ENCODE data around the gene TMEM132E. TPM values are rescaled to one million over a fixed set of nuclear protein-coding genes. Genes with fewer than 3 reads are reported as not detected.

The TMEM132E gene
- total RNA-seq, 1 donor, result under 0.01 TPM

DNA sequence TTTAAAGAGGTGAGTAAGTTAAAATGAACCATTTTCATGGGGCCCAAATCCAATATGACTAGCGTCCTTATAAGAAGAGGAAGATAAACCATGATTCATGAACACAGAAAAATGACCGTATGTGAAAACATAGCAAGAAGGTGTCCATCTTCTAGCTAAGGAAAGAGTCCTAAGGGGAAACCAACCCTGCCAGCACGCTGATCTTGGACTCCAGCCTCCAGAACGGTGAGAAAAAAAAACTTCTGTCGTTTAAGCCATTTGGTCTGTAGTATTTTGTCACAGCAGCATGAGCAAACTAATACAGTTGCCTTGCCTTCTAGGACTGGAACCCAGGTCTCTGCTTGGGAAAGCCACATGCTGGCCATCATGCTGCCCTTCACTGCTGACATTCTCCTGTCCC, 4.2 kb upstream of the TMEM132E start:
- TF ChIP-seq, protein P1, sequence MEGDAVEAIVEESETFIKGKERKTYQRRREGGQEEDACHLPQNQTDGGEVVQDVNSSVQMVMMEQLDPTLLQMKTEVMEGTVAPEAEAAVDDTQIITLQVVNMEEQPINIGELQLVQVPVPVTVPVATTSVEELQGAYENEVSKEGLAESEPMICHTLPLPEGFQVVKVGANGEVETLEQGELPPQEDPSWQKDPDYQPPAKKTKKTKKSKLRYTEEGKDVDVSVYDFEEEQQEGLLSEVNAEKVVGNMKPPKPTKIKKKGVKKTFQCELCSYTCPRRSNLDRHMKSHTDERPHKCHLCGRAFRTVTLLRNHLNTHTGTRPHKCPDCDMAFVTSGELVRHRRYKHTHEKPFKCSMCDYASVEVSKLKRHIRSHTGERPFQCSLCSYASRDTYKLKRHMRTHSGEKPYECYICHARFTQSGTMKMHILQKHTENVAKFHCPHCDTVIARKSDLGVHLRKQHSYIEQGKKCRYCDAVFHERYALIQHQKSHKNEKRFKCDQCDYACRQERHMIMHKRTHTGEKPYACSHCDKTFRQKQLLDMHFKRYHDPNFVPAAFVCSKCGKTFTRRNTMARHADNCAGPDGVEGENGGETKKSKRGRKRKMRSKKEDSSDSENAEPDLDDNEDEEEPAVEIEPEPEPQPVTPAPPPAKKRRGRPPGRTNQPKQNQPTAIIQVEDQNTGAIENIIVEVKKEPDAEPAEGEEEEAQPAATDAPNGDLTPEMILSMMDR (IDR thresholded peaks at IDR 0.05; ENCODE audit: insufficient read depth, low read length), result no peak
- no peak for DNase-seq (ENCODE audit: low read depth)
- H3K4me3 ChIP-seq (ENCODE audit: low read depth, low read length), result no peak overlapping the region

DNA sequence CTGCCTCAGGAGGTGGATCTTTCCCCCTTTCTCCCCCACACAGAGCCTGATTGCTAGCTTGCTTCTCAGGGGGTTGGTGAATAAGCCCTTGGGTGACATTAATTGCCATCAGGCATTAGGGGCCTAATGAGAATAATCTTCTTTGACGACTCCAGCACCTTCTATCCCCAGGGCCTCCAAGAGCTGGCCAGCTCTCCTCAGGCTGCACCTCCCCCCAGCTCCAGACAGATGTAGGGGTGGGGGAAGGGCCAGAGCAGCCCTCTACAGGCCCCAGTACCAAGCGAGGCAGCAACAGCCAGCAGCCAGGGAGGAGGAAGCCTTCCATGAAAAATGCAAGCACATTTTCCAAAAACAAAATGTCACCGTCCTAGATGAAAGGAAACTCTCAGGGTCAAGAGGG, 1.4 kb upstream of the TMEM132E start:
- H3K4me3 ChIP-seq (ENCODE audit: low read depth, low read length), result no peak overlapping the region
- TF ChIP-seq, protein P1 (IDR thresholded peaks at IDR 0.05; ENCODE audit: insufficient read depth, low read length), result no peak
- no peak for DNase-seq (ENCODE audit: low read depth)

DNA sequence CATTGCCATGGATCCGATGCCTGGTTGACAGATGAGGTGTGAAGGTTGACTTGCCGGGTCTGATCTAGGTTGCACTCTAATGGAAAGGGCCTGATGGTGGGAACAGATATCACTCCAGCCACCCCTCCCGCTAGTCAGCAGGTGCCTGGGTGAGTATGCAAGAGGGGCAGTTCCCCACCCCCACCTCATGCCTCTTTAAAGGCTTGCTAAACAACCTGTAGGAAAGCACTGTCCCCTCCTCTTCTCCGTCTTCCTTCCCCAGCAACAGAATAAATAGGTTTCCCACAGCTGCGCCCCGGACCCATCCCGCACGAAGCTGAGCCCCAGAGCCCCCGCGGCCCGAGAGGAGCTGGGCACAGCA, 746 bp upstream of the TMEM132E start:
- TF ChIP-seq, protein P1 (IDR thresholded peaks at IDR 0.05; ENCODE audit: insufficient read depth, low read length), result no peak
- no peak overlapping the region for H3K4me3 ChIP-seq (ENCODE audit: low read depth, low read length)
- no peak for DNase-seq (ENCODE audit: low read depth)

DNA sequence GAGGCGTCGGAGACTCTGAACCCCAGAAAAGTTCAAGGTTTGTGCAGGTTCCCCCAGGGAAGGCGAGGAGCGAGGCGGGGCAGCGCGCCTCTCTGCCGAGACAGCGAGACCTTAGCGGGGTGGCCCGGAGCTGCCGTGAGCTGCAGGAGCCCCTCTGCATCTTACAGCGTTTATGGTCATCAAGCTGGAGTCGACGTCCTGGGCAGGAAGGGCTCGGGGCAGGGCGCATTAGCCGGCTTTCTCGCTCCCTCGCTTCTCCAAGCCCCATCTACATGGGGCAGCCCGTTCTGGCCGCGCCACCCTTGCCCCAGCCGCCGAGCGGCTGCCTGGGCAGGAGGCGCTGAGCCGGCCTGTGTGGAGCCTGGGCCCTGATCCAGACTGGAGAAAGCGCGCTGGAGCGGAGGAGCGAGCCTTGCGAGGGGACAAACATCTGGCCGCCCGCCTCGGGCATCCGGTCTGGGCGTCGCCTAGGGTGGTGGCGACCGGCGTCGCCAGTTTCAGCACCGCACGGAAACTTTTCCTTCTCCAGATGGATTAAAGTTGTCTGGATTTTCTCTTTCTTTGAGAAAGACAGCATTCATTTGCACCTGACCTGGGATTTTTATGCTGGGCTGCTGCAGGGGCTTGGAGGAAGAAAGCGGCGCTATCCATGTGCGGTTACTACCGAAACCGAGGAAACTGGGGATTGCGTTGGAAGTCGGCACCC, 750 bp downstream of the TMEM132E start:
- H3K4me3 ChIP-seq (ENCODE audit: low read depth, low read length), result no peak overlapping the region
- TF ChIP-seq, protein P1 (IDR thresholded peaks at IDR 0.05; ENCODE audit: insufficient read depth, low read length), result no peak
- peak; percentile 4 for DNase-seq (ENCODE audit: low read depth)

DNA sequence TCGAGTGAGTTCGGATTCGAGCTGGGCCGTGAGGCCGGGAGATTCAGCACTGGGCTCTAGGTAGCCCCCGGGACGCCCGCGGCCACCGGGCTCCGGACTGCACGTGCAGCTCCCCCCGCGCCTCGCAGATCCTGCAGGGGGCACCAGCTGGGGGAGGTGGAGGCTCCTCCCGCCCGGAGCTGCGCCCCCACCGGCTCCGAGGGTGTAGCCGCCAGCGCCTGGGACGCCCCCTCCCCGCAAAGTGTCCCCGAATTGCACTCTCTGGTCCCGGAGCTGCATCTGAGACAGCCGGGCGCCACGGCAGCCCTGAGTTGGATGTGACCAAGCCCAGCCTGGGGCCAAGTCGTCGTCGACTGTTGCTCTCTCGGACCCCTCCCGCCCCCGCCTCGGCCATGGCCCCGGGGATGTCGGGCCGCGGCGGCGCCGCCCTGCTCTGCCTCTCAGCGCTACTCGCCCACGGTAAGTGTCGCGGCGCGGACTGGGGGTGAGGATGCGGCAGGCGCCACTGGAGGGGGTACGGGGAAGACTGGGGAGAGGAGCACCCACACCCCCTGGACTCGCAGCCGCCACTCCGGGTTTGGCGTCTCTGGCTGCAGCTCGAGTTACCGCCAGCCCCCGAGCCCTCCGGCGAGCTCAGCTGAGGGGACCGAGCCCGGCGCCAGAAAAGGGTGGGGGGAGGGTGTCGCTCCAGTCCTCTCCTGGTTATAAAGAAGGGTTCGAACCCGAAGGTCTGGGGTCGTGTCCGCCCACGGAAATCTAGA, 1.5 kb downstream of the TMEM132E start:
- TF ChIP-seq, protein P1 (IDR thresholded peaks at IDR 0.05; ENCODE audit: insufficient read depth, low read length), result no peak
- H3K4me3 ChIP-seq (ENCODE audit: low read depth, low read length), result no peak overlapping the region
- DNase-seq (ENCODE audit: low read depth), result no peak

DNA sequence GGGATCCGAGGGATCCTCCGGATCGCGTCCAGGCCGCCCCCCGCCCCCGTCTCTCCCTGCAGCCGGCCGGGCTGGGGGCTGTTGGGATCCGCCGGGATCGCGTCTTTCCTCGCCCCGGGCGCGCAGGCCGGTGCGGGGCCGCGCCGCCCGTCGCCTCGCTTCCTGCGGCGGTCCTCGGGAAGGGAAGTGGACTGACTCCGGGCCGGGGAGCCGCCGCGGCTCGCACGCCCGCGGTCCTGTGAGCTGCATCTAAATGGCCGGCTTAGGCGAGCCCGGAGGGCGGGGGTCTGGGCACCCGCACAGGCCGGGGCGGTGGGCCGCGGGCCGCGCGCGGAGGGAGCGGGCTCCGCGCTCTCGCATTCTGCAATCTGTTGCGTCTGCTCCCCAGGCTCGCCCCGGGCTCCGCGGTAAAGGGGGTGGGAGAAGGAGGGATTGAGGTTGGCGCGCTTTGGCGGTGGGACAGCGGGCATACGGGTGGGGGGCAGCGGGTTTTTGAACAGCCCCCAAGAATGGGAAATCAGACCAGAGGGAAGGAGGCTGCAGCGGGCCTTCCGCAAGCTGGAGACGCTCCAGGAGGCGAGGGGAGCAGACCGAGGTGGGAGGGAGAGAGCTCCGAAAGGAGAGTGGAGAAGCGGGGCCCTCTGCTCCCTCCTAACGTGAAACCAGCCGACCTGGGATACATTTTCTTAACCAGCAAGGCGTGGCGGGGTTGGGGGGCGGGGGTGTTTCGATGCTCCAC, 2.2 kb downstream of the TMEM132E start:
- no peak for DNase-seq (ENCODE audit: low read depth)
- H3K4me3 ChIP-seq (ENCODE audit: low read depth, low read length), result no peak overlapping the region
- TF ChIP-seq, protein P1 (IDR thresholded peaks at IDR 0.05; ENCODE audit: insufficient read depth, low read length), result no peak
